HG02852 (cell line): ENCODE measurements around the gene SUCLG2.
"Not testable (repeated sequence)": the region's sequence is repeated elsewhere in the genome, so short reads cannot be mapped to it uniquely, and the experiment has no call there.

Experiments
- ATAC-seq: cut with Tn5 transposase; IDR thresholded peaks from one replicate; pipeline ENCODE4 v1.9.1; 2021; ENCODE audit warnings: mild to moderate bottlenecking, moderate library complexity; ENCODE audit not compliant: unreplicated experiment

The SUCLG2 gene

GRCh38 chr3:67561667-67562394 is 92.6 kb downstream of the SUCLG2 start:
- no peak for ATAC-seq

- no peak for ATAC-seq
Observed at GRCh38 chr3:67561266-67561665, 93.1 kb downstream of the SUCLG2 start.

- ATAC-seq, result no peak
Observed at GRCh38 chr3:67559029-67559605, 95.3 kb downstream of the SUCLG2 start.

- no peak for ATAC-seq
Observed at GRCh38 chr3:67558426-67558825, 96.0 kb downstream of the SUCLG2 start.

GRCh38 chr3:67557848-67558355 is 96.5 kb downstream of the SUCLG2 start:
- no peak for ATAC-seq

- no peak for ATAC-seq
Observed at GRCh38 chr3:67551361-67552016, 102.9 kb downstream of the SUCLG2 start.

- ATAC-seq, result no peak
Observed at GRCh38 chr3:67550541-67550940, 103.9 kb downstream of the SUCLG2 start.

GRCh38 chr3:67542502-67543250 is 111.7 kb downstream of the SUCLG2 start:
- ATAC-seq, result not testable (repeated sequence)

GRCh38 chr3:67540198-67540894 is 114.1 kb downstream of the SUCLG2 start:
- ATAC-seq, result no peak

- ATAC-seq, result not testable (repeated sequence)
Observed at GRCh38 chr3:67537203-67537602, 117.2 kb downstream of the SUCLG2 start.

GRCh38 chr3:67535006-67535405 is 119.4 kb downstream of the SUCLG2 start:
- no peak for ATAC-seq

GRCh38 chr3:67534594-67534993 is 119.8 kb downstream of the SUCLG2 start:
- no peak for ATAC-seq

- no peak for ATAC-seq
Observed at GRCh38 chr3:67531181-67532101, 123.0 kb downstream of the SUCLG2 start.

- ATAC-seq, result no peak
Observed at GRCh38 chr3:67529915-67530314, 124.5 kb downstream of the SUCLG2 start.

- ATAC-seq, result no peak
Observed at GRCh38 chr3:67529337-67529736, 125.1 kb downstream of the SUCLG2 start.

- no peak for ATAC-seq
Observed at GRCh38 chr3:67526246-67526645, 128.2 kb downstream of the SUCLG2 start.

GRCh38 chr3:67524046-67524445 is 130.4 kb downstream of the SUCLG2 start:
- no peak for ATAC-seq

- ATAC-seq, result no peak
Observed at GRCh38 chr3:67522081-67522480, 132.3 kb downstream of the SUCLG2 start.

GRCh38 chr3:67521053-67521646 is 133.3 kb downstream of the SUCLG2 start:
- peak; percentile 75 for ATAC-seq
